ENCODE results near the gene SLC13A2. TPM values are rescaled to one million over a fixed set of nuclear protein-coding genes. Genes with fewer than 3 reads are reported as not detected.
A peak's percentile ranks its signal among the peaks of the same experiment; 100 is the strongest.

SLC13A2 gene
- polyA plus RNA-seq, 4 donors = 40.5 to 320 (median 211) TPM

- WGBS, 3 donors = 59 to 77% (median 63%) methylated on average over 11 of the region's 11 CpGs
- H3K4me1 ChIP-seq (ENCODE audit: control insufficient read depth in 3 of 3, insufficient read depth in 2 of 3, low read depth in 1 of 3, low read length in 2 of 3) = peaks cover 0 to 7% (median 0%) of the 10 kb centered on the region in 3 donors
- FAIRE-seq (no peak), DNase-seq (no peak)
- no peaks in the 10 kb centered on the region for H3K9me3 ChIP-seq (ENCODE audit: control insufficient read depth in 2 of 2, insufficient read depth in 1 of 2, low read depth in 1 of 2, low read length in 1 of 2)
- no peak overlapping the region for H3K4me3 ChIP-seq (ENCODE audit: low read depth in 1 of 3, low read length in 3 of 3)
- no peak overlapping the region for H3K27ac ChIP-seq (ENCODE audit: low read depth in 1 of 3, low read length in 2 of 3)
- no peaks in the 10 kb centered on the region for H3K36me3 ChIP-seq (ENCODE audit: control insufficient read depth in 3 of 3, insufficient read depth in 2 of 3, low read depth in 1 of 3, low read length in 3 of 3)
- H3K27me3 ChIP-seq (ENCODE audit: control insufficient read depth in 3 of 3, insufficient read depth in 3 of 3, low read length in 3 of 3) = peaks cover 0 to 38% (median 11%) of the 10 kb centered on the region in 3 donors
These were observed 34.8 kb downstream of the SLC13A2 start for GRCh38 chr17:28508211-28508724.

DNA sequence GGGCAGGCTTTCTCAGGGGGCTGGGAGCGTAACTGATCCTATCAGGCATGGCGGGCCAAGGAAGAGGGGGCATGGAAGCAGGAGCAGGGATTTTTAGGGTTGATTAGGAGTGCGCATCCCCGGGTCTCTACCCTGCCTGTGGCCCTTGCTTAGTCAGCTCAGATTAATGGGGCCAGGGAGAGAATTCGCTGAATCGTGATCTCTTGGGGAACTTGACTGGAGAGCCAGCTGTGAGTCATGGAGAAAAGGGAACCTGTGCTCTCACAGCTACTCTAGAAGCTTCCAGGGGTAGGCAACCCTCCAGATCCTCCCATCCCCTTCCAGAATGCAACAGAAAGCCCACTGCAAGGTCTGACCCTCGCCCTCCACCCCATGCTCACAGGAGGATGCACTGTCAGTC, 36.3 kb downstream of the SLC13A2 start:
- H3K36me3 ChIP-seq (ENCODE audit: control insufficient read depth in 3 of 3, insufficient read depth in 2 of 3, low read depth in 1 of 3, low read length in 3 of 3) = no peaks in the 10 kb centered on the region
- FAIRE-seq (no peak), DNase-seq (no peak)
- H3K4me1 ChIP-seq (ENCODE audit: control insufficient read depth in 3 of 3, insufficient read depth in 2 of 3, low read depth in 1 of 3, low read length in 2 of 3) = peaks cover 0 to 16% (median 0%) of the 10 kb centered on the region in 3 donors
- H3K4me3 ChIP-seq (ENCODE audit: low read depth in 1 of 3, low read length in 3 of 3) = no peak overlapping the region
- H3K27ac ChIP-seq (ENCODE audit: low read depth in 1 of 3, low read length in 2 of 3) = no peak overlapping the region
- 66 to 70% (median 66%) methylated on average over 6 to 7 of the region's 7 CpGs for WGBS, 3 donors
- H3K9me3 ChIP-seq (ENCODE audit: control insufficient read depth in 2 of 2, insufficient read depth in 1 of 2, low read depth in 1 of 2, low read length in 1 of 2) = no peaks in the 10 kb centered on the region
- H3K27me3 ChIP-seq (ENCODE audit: control insufficient read depth in 3 of 3, insufficient read depth in 3 of 3, low read length in 3 of 3) = peaks cover 0 to 40% (median 13%) of the 10 kb centered on the region in 3 donors

- Histone ChIP-seq H3K27ac (ENCODE audit: low read depth in 1 of 3, low read length in 2 of 3) (no peak overlapping the region), H3K4me3 (ENCODE audit: low read depth in 1 of 3, low read length in 3 of 3) (no peak overlapping the region), H3K36me3 (ENCODE audit: control insufficient read depth in 3 of 3, insufficient read depth in 2 of 3, low read depth in 1 of 3, low read length in 3 of 3) (no peaks in the 10 kb centered on the region), H3K4me1 (ENCODE audit: control insufficient read depth in 3 of 3, insufficient read depth in 2 of 3, low read depth in 1 of 3, low read length in 2 of 3) (peaks cover 0 to 16% (median 0%) of the 10 kb centered on the region in 3 donors), H3K9me3 (ENCODE audit: control insufficient read depth in 2 of 2, insufficient read depth in 1 of 2, low read depth in 1 of 2, low read length in 1 of 2) (peaks cover 0 to 5% of the 10 kb centered on the region in 2 donors), H3K27me3 (ENCODE audit: control insufficient read depth in 3 of 3, insufficient read depth in 3 of 3, low read length in 3 of 3) (peaks cover 0 to 32% (median 10%) of the 10 kb centered on the region in 3 donors)
- FAIRE-seq (no peak), DNase-seq (no peak)
- 79 to 89% (median 85%) methylated on average over 3 of the region's 3 CpGs for WGBS, 3 donors
These were observed 38.5 kb downstream of the SLC13A2 start for GRCh38 chr17:28511858-28512461.

DNA sequence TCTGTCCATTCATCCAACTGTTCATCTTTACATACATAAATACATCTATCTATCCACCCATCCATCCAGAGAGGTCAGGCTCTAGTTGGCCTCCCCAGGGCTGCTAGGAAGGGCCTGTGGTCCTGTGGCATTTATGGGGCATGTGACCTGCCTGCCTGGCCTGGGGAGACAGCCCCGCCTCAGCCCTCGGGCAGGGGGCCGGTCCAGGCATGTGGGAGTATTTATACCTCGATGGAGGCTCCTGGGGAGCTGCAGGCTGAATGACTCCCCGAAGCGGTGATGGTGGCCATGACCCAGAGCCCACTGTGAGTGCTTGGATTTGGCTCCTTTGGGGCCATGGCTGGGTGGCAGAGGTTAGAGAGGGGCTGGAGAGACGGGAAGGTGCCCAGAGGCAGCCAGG, 40.0 kb downstream of the SLC13A2 start:
- 65 to 75% (median 71%) methylated on average over 7 of the region's 7 CpGs for WGBS, 3 donors

DNA sequence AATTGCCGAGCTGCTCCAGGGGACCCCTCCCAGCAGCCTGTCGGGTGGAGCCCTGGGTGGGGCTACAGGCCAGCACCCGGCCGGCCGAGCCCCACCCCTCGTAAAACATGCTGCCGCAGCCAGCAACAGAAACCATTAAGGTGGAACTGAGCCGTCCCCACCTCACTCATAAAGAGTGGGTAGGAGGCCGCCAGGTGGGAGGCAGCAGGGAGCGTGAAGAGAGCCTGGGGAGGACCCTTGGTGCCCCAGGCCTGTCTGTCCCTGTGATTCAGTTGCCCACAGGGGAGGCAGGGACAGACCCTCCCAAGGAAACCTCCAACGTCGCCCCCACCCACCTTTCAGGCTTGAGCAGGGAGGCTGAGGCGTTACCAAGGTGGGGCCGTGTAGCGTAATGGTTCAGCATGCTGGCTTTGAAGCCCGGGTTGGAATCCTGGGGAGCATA, 41.1 kb downstream of the SLC13A2 start:
- H3K4me3 ChIP-seq (ENCODE audit: low read depth in 1 of 3, low read length in 3 of 3) = no peak overlapping the region
- DNase-seq (peak; percentile 47 to 58), FAIRE-seq (no peak)
- H3K9me3 ChIP-seq (ENCODE audit: control insufficient read depth in 2 of 2, insufficient read depth in 1 of 2, low read depth in 1 of 2, low read length in 1 of 2) = peaks cover 0 to 7% of the 10 kb centered on the region in 2 donors
- peak overlapping the region in 1 of 3 donors; percentile 38 for H3K27ac ChIP-seq (ENCODE audit: low read depth in 1 of 3, low read length in 2 of 3)
- peaks cover 0 to 12% (median 2%) of the 10 kb centered on the region in 3 donors for H3K27me3 ChIP-seq (ENCODE audit: control insufficient read depth in 3 of 3, insufficient read depth in 3 of 3, low read length in 3 of 3)
- 11 to 45% (median 28%) methylated on average over 16 of the region's 16 CpGs for WGBS, 3 donors
- no peaks in the 10 kb centered on the region for H3K36me3 ChIP-seq (ENCODE audit: control insufficient read depth in 3 of 3, insufficient read depth in 2 of 3, low read depth in 1 of 3, low read length in 3 of 3)
- H3K4me1 ChIP-seq (ENCODE audit: control insufficient read depth in 3 of 3, insufficient read depth in 2 of 3, low read depth in 1 of 3, low read length in 2 of 3) = peaks cover 0 to 8% (median 0%) of the 10 kb centered on the region in 3 donors

More for the DNA sequence above, 40.0 kb downstream of the SLC13A2 start:
- Histone ChIP-seq H3K4me1 (ENCODE audit: control insufficient read depth in 3 of 3, insufficient read depth in 2 of 3, low read depth in 1 of 3, low read length in 2 of 3) (peaks cover 0 to 8% (median 0%) of the 10 kb centered on the region in 3 donors), H3K27ac (ENCODE audit: low read depth in 1 of 3, low read length in 2 of 3) (no peak overlapping the region), H3K4me3 (ENCODE audit: low read depth in 1 of 3, low read length in 3 of 3) (no peak overlapping the region), H3K9me3 (ENCODE audit: control insufficient read depth in 2 of 2, insufficient read depth in 1 of 2, low read depth in 1 of 2, low read length in 1 of 2) (peaks cover 0 to 7% of the 10 kb centered on the region in 2 donors), H3K36me3 (ENCODE audit: control insufficient read depth in 3 of 3, insufficient read depth in 2 of 3, low read depth in 1 of 3, low read length in 3 of 3) (no peaks in the 10 kb centered on the region), H3K27me3 (ENCODE audit: control insufficient read depth in 3 of 3, insufficient read depth in 3 of 3, low read length in 3 of 3) (peaks cover 0 to 18% (median 2%) of the 10 kb centered on the region in 3 donors)
- FAIRE-seq (no peak), DNase-seq (no peak)

- no peak for FAIRE-seq
These were observed 42.1 kb downstream of the SLC13A2 start for GRCh38 chr17:28515518-28515917.

GRCh38 chr17:28518132-28518531, 44.7 kb downstream of the SLC13A2 start:
- 71 to 72% (median 71%) methylated on average over 6 of the region's 6 CpGs for WGBS, 3 donors
- DNase-seq = no peak
- H3K4me1 ChIP-seq (ENCODE audit: control insufficient read depth in 3 of 3, insufficient read depth in 2 of 3, low read depth in 1 of 3, low read length in 2 of 3) = peaks cover 0 to 8% (median 0%) of the 10 kb centered on the region in 3 donors

More at GRCh38 chr17:28515518-28515917, 42.1 kb downstream of the SLC13A2 start:
- 90 to 100% (median 91%) methylated on average over 1 of the region's 1 CpG for WGBS, 3 donors
- Histone ChIP-seq H3K27ac (ENCODE audit: low read depth in 1 of 3, low read length in 2 of 3) (no peak overlapping the region), H3K4me1 (ENCODE audit: control insufficient read depth in 3 of 3, insufficient read depth in 2 of 3, low read depth in 1 of 3, low read length in 2 of 3) (peaks cover 0 to 8% (median 0%) of the 10 kb centered on the region in 3 donors), H3K36me3 (ENCODE audit: control insufficient read depth in 3 of 3, insufficient read depth in 2 of 3, low read depth in 1 of 3, low read length in 3 of 3) (no peaks in the 10 kb centered on the region), H3K4me3 (ENCODE audit: low read depth in 1 of 3, low read length in 3 of 3) (no peak overlapping the region), H3K27me3 (ENCODE audit: control insufficient read depth in 3 of 3, insufficient read depth in 3 of 3, low read length in 3 of 3) (peaks cover 0 to 9% (median 2%) of the 10 kb centered on the region in 3 donors), H3K9me3 (ENCODE audit: control insufficient read depth in 2 of 2, insufficient read depth in 1 of 2, low read depth in 1 of 2, low read length in 1 of 2) (peaks cover 0 to 7% of the 10 kb centered on the region in 2 donors)
- no peak for DNase-seq

GRCh38 chr17:28518578-28518977, 45.1 kb downstream of the SLC13A2 start:
- 74 to 82% (median 81%) methylated on average over 7 of the region's 7 CpGs for WGBS, 3 donors
- FAIRE-seq = no peak

More at GRCh38 chr17:28518132-28518531, 44.7 kb downstream of the SLC13A2 start:
- no peaks in the 10 kb centered on the region for H3K36me3 ChIP-seq (ENCODE audit: control insufficient read depth in 3 of 3, insufficient read depth in 2 of 3, low read depth in 1 of 3, low read length in 3 of 3)
- H3K27ac ChIP-seq (ENCODE audit: low read depth in 1 of 3, low read length in 2 of 3) = no peak overlapping the region
- peaks cover 0 to 3% (median 2%) of the 10 kb centered on the region in 3 donors for H3K27me3 ChIP-seq (ENCODE audit: control insufficient read depth in 3 of 3, insufficient read depth in 3 of 3, low read length in 3 of 3)
- no peak for FAIRE-seq
- H3K9me3 ChIP-seq (ENCODE audit: control insufficient read depth in 2 of 2, insufficient read depth in 1 of 2, low read depth in 1 of 2, low read length in 1 of 2) = peaks cover 0 to 7% of the 10 kb centered on the region in 2 donors
- H3K4me3 ChIP-seq (ENCODE audit: low read depth in 1 of 3, low read length in 3 of 3) = no peak overlapping the region

More at GRCh38 chr17:28518578-28518977, 45.1 kb downstream of the SLC13A2 start:
- H3K27me3 ChIP-seq (ENCODE audit: control insufficient read depth in 3 of 3, insufficient read depth in 3 of 3, low read length in 3 of 3) = peaks cover 0 to 3% (median 2%) of the 10 kb centered on the region in 3 donors
- H3K27ac ChIP-seq (ENCODE audit: low read depth in 1 of 3, low read length in 2 of 3) = no peak overlapping the region
- H3K4me1 ChIP-seq (ENCODE audit: control insufficient read depth in 3 of 3, insufficient read depth in 2 of 3, low read depth in 1 of 3, low read length in 2 of 3) = peaks cover 0 to 8% (median 0%) of the 10 kb centered on the region in 3 donors
- H3K9me3 ChIP-seq (ENCODE audit: control insufficient read depth in 2 of 2, insufficient read depth in 1 of 2, low read depth in 1 of 2, low read length in 1 of 2) = peaks cover 0 to 7% of the 10 kb centered on the region in 2 donors
- no peak overlapping the region for H3K4me3 ChIP-seq (ENCODE audit: low read depth in 1 of 3, low read length in 3 of 3)
- no peaks in the 10 kb centered on the region for H3K36me3 ChIP-seq (ENCODE audit: control insufficient read depth in 3 of 3, insufficient read depth in 2 of 3, low read depth in 1 of 3, low read length in 3 of 3)
- no peak for DNase-seq

All from small intestine (tissue), 7 donors.